PC-3 (cell line): ENCODE data around the gene C22orf15. TPM values are rescaled to one million over a fixed set of nuclear protein-coding genes. Genes with fewer than 3 reads are reported as not detected.

ENCODE experiments used
- ATAC-seq: fragments of 200-7000 bp; cut with Tn5 transposase; 2 replicates; pipeline ENCODE4 v1.9.1; 2020; ENCODE audit warnings: mild to moderate bottlenecking, moderate library complexity
- BruUV-seq: library from RNA; stranded (reverse); fragments of 400-500 nt; replicated peaks from 2 replicates; lab custom pipeline; 2021; lab: Mats Ljungman, UMichigan
- CTCF ChIA-PET: fragments of 300-600 bp; sonication (Branson Sonifier 250); formaldehyde crosslinking; loops from one replicate; lab custom pipeline; 2022; ENCODE audit warnings: antibody characterized with exemption; lab: Charles Lee
- POLR2A ChIA-PET: fragments of 300-600 bp; sonication (Branson Sonifier 250); formaldehyde crosslinking; loops from one replicate; lab custom pipeline; 2022; ENCODE audit warnings: antibody characterized with exemption; ENCODE audit not compliant: unreplicated experiment; lab: Charles Lee
- DNase-seq: peaks from one replicate; pipeline ENCODE4 v3.0.0-alpha.2; 2015
- H2AFZ ChIP-seq: fragments of 300-600 bp; sonication (generic); 2 replicates; pipeline ENCODE4 v1.6.0; 2016; ENCODE audit warnings: antibody characterized with exemption, low read length
- H3F3A ChIP-seq: fragments of 300-600 bp; sonication (generic); one replicate; pipeline ENCODE4 v1.6.0; 2017; ENCODE audit warnings: antibody characterized with exemption, low read length, control low read depth, mild to moderate bottlenecking; ENCODE audit not compliant: unreplicated experiment
- H3K27ac ChIP-seq: fragments of 300-600 bp; sonication (generic); 2 replicates; pipeline ENCODE4 v1.5.1; 2016; ENCODE audit warnings: mild to moderate bottlenecking, low read length
- H3K27me3 ChIP-seq: fragments of 300-600 bp; sonication (generic); 2 replicates; pipeline ENCODE4 v1.6.1; 2016; ENCODE audit warnings: low read length, mixed read lengths
- H3K36me3 ChIP-seq: fragments of 300-600 bp; sonication (generic); 2 replicates; pipeline ENCODE4 v1.6.1; 2016; ENCODE audit warnings: low read depth, mixed run types, low read length, mixed read lengths
- H3K4me1 ChIP-seq: fragments of 300-600 bp; sonication (generic); 2 replicates; pipeline ENCODE4 v1.5.1; 2016; ENCODE audit warnings: low read length; ENCODE audit not compliant: insufficient read depth
- H3K4me2 ChIP-seq: fragments of 300-600 bp; sonication (generic); 2 replicates; pipeline ENCODE4 v1.6.0; 2016; ENCODE audit warnings: low read length
- H3K4me3 ChIP-seq: fragments of 300-600 bp; sonication (generic); 2 replicates; pipeline ENCODE4 v1.5.1; 2016; ENCODE audit warnings: mild to moderate bottlenecking, low read length, mixed read lengths
- H3K79me2 ChIP-seq: fragments of 300-600 bp; sonication (generic); 2 replicates; pipeline ENCODE4 v1.6.1; 2017; ENCODE audit warnings: low read length, mixed read lengths
- H3K9ac ChIP-seq: fragments of 300-600 bp; sonication (generic); 2 replicates; pipeline ENCODE4 v1.6.0; 2016; ENCODE audit warnings: mild to moderate bottlenecking, low read length
- H3K9me2 ChIP-seq: fragments of 300-600 bp; sonication (generic); replicated peaks from 2 replicates; pipeline ENCODE4 v1.6.1; 2016; ENCODE audit warnings: mixed run types, low read length, mixed read lengths
- H3K9me3 ChIP-seq: fragments of 300-600 bp; sonication (generic); 2 replicates; pipeline ENCODE4 v1.6.1; 2016; ENCODE audit warnings: low read length, mixed read lengths
- H4K20me1 ChIP-seq: fragments of 300-600 bp; sonication (generic); 2 replicates; pipeline ENCODE4 v1.6.1; 2016; ENCODE audit warnings: low read length, mixed read lengths
- EZH2 ChIP-seq: fragments of 300-600 bp; sonication (generic); IDR thresholded peaks from one replicate; pipeline ENCODE4 v1.6.1; 2017; ENCODE audit warnings: antibody characterized with exemption, mild to moderate bottlenecking, low read length; ENCODE audit not compliant: unreplicated experiment
- EZH2phosphoT487 ChIP-seq: fragments of 300-600 bp; sonication (generic); IDR thresholded peaks from 2 replicates; pipeline ENCODE4 v1.6.1; 2018; ENCODE audit warnings: mild to moderate bottlenecking, antibody characterized with exemption, low read length, borderline replicate concordance
- intact Hi-C: fragments of 100-400 bp; cut with micrococcal nuclease; formaldehyde crosslinking; loops from 2 replicates; pipeline ENCODE4 v1.9.0; 2023
- total RNA-seq: library from RNA; depleted of rRNA; stranded (reverse); fragments of >200 nt; gene quantifications from 2 replicates; pipeline ENCODE4 v1.2.3, GENCODE V29; 2014
- TF ChIP-seq, protein P1 (sequence below): fragments of 300-600 bp; sonication (generic); conservative IDR thresholded peaks from 2 replicates; pipeline ENCODE4 v1.5.1; 2017; ENCODE audit warnings: antibody characterized with exemption, low read depth, mild to moderate bottlenecking, low read length

Gene C22orf15
- total RNA-seq, 1 experiment from 2014 or later = not detected

DNA sequence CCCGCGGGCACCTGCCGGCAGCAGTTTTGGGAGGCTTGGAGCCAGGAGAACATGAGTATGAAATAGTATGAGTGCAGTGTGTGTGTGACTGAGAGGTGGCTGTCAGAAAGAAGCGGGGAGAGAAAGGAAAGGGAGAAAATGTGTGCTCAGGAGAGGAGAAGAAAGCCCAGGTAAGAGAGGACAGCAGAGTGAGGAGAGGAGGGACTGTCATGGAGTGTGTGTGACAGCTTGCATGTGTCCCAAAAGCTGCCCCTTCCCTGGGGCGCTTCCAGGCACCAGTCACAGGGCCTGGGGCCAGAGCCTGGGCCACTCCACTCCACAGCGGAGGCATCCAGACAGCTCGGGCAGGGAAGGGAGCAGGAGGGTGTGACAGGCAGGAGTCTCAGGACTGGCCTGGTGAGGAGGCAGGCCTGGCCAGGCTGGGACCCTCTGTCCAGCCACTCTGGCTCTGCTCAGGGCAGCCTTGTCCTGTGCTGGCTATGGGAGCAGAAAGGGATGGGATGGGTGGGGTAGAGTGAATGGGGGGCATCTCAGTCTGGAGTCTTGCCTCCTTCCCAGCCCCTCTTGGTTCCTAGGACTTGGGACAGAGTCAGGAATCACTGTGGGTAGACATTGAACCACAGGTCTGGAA lies 10.8 kb downstream of the C22orf15 start:
- Histone ChIP-seq H3K9ac (no peak overlapping the region), H3K27ac (no peak overlapping the region), H3K4me3 (peak overlapping the region; percentile 62; the same call in 1 of the 2 replicates), H4K20me1 (no peaks in the 10 kb centered on the region), H3K4me2 (peak overlapping the region; percentile 85), H2AFZ (0 out of 2 replicates have a peak overlapping the region, but pooled peaks have one; percentile 65), H3K9me3 (no peaks in the 10 kb centered on the region), H3K9me2 (no peaks in the 10 kb centered on the region), H3K36me3 (no peaks in the 10 kb centered on the region), H3K27me3 (no peaks in the 10 kb centered on the region), H3K4me1 (no peaks in the 10 kb centered on the region; the same call in 1 of the 2 replicates), H3K79me2 (no peaks in the 10 kb centered on the region), H3F3A (no peaks in the 10 kb centered on the region)
- ATAC-seq = no peak
- POLR2A ChIA-PET = no interaction called here
- TSS peak; percentile 20 for BruUV-seq
- intact Hi-C loops = no loop called here
- CTCF ChIA-PET = no interaction called here
- TF ChIP-seq EZH2phosphoT487 (no peak), EZH2 (no peak)
- TF ChIP-seq, protein P1, sequence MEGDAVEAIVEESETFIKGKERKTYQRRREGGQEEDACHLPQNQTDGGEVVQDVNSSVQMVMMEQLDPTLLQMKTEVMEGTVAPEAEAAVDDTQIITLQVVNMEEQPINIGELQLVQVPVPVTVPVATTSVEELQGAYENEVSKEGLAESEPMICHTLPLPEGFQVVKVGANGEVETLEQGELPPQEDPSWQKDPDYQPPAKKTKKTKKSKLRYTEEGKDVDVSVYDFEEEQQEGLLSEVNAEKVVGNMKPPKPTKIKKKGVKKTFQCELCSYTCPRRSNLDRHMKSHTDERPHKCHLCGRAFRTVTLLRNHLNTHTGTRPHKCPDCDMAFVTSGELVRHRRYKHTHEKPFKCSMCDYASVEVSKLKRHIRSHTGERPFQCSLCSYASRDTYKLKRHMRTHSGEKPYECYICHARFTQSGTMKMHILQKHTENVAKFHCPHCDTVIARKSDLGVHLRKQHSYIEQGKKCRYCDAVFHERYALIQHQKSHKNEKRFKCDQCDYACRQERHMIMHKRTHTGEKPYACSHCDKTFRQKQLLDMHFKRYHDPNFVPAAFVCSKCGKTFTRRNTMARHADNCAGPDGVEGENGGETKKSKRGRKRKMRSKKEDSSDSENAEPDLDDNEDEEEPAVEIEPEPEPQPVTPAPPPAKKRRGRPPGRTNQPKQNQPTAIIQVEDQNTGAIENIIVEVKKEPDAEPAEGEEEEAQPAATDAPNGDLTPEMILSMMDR = no peak
- no peak for DNase-seq

DNA sequence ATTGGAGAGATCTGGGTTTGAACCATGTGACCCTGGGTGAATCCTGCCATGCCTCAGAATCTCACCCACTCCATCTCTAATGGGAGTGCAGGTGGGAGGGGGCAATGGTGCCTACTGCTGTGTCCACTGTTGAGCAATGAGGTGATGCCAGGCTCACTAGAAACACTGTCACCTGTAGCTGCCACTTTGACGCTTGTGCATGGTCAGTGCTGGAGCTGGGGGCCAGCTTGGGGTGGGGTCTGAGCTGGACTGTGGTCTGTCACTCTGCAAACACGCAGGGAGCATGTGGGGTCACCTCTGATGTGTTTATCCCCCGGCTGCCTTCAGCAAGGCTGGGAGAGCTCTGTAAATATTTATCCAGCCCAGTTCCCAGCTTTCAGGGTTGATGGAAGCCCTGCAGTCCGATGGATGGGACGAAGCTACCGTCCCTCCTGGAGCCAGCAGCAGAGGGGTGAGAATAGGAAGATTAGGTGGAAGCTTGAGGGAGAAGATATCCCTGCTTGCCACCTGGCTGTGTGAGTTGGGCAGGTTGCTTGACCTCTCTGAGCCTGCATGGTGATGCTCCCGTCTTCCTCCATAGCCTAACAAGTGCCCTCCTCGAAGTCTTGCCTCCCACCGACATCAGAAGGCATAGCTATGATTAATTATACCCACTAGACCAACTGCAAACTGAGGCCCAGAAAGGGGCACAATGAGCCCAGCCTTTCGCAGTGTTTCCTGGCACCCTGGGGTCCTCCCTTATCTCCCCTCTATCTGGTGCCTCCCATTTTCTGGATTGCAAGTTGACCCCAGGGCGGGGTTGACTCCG lies 11.5 kb downstream of the C22orf15 start:
- ChIA-PET CTCF (interaction anchor here (0.7 kb wide), 1 partner anchor 51 kb away, joined by 7 read pairs; no protein-coding TSS in a partner anchor), POLR2A (no interaction called here)
- H2AFZ ChIP-seq = no peak overlapping the region
- ATAC-seq (no peak), DNase-seq (no peak)
- H3K9me3 ChIP-seq = no peaks in the 10 kb centered on the region
- H3K27me3 ChIP-seq = no peaks in the 10 kb centered on the region
- no peak overlapping the region for H3K4me2 ChIP-seq
- H3K79me2 ChIP-seq = no peaks in the 10 kb centered on the region
- H3K4me3 ChIP-seq = no peak overlapping the region
- TF ChIP-seq EZH2 (no peak), EZH2phosphoT487 (no peak)
- TF ChIP-seq, protein P1 = no peak
- intact Hi-C loops = no loop called here
- no peak overlapping the region for H3K9ac ChIP-seq
- no peaks in the 10 kb centered on the region for H3K36me3 ChIP-seq
- BruUV-seq = no TSS peak
- no peaks in the 10 kb centered on the region for H3K9me2 ChIP-seq
- no peak overlapping the region for H3K27ac ChIP-seq
- H3F3A ChIP-seq = no peaks in the 10 kb centered on the region
- no peaks in the 10 kb centered on the region; the same call in 1 of the 2 replicates for H3K4me1 ChIP-seq
- no peaks in the 10 kb centered on the region for H4K20me1 ChIP-seq
